ENCODE data around the gene HYAL2.

HYAL2 gene

GRCh38 chr3:50345586-50346234, 23.2 kb upstream of the HYAL2 start, which contains the start of gene ZMYND10:
Gene ZMYND10 (minus strand): TSS chr3:50345732. CDS start chr3:50345579, 153 bp downstream.
- TF ChIP-seq ZFP3 (CRISPR knock-in tag; IDR thresholded peaks at IDR 0.05) (no peak), TCF4 (CRISPR knock-in tag; IDR thresholded peaks at IDR 0.05; ENCODE audit: borderline replicate concordance) (no peak), BACH2 (CRISPR knock-in tag; IDR thresholded peaks at IDR 0.05; ENCODE audit: borderline replicate concordance) (no peak), TOX (CRISPR knock-in tag; IDR thresholded peaks at IDR 0.05; ENCODE audit: borderline replicate concordance) (no peak), CREB5 (CRISPR knock-in tag; IDR thresholded peaks at IDR 0.05; ENCODE audit: low read depth) (no peak), TSHZ2 (CRISPR knock-in tag; IDR thresholded peaks at IDR 0.05) (no peak), ARNTL (CRISPR knock-in tag; IDR thresholded peaks at IDR 0.05; ENCODE audit: borderline replicate concordance, low read depth) (no peak), GLIS3 (CRISPR knock-in tag; IDR thresholded peaks at IDR 0.05) (no peak), ESRRG (CRISPR knock-in tag; IDR thresholded peaks at IDR 0.05) (no peak), CSRNP3 (CRISPR knock-in tag; IDR thresholded peaks at IDR 0.05) (no peak), CSDC2 (CRISPR knock-in tag; IDR thresholded peaks at IDR 0.05) (no peak), ZNF8 (CRISPR knock-in tag; IDR thresholded peaks at IDR 0.05) (no peak)
- no peak for ATAC-seq

- ATAC-seq, result no peak
- TF ChIP-seq PPARA (CRISPR knock-in tag; IDR thresholded peaks at IDR 0.05; ENCODE audit: borderline replicate concordance) (no peak), CSRNP3 (CRISPR knock-in tag; IDR thresholded peaks at IDR 0.05) (no peak)
Measured at GRCh38 chr3:50345008-50345407, 22.5 kb upstream of the HYAL2 start.

- no peak for ATAC-seq
- TF ChIP-seq CSDC2 (CRISPR knock-in tag; IDR thresholded peaks at IDR 0.05) (no peak), PATZ1 (CRISPR knock-in tag; IDR thresholded peaks at IDR 0.05; ENCODE audit: borderline replicate concordance) (no peak), TCF4 (CRISPR knock-in tag; IDR thresholded peaks at IDR 0.05; ENCODE audit: borderline replicate concordance) (no peak), ZNF70 (CRISPR knock-in tag; IDR thresholded peaks at IDR 0.05) (no peak), TSHZ2 (CRISPR knock-in tag; IDR thresholded peaks at IDR 0.05) (no peak)
Measured at GRCh38 chr3:50342813-50343633, 20.5 kb upstream of the HYAL2 start.

Measured in SK-N-SH treated with all-trans-retinoic acid at 6 μM for 48 hours (cell line).